NB4 (cell line): ENCODE measurements around the gene SFTPD.

Experiments
- DNase-seq: peaks from one replicate; pipeline ENCODE4 v3.0.0; 2010; ENCODE audit warnings: low read depth
- H3K4me3 ChIP-seq: one replicate; pipeline ENCODE4 v1.5.1; 2011; ENCODE audit warnings: mild to moderate bottlenecking, low read depth, low read length, moderate library complexity
- MYC ChIP-seq: IDR thresholded peaks from 2 replicates; pipeline ENCODE4 v1.6.1; 2011; ENCODE audit warnings: low read depth, low read length
- POLR2A ChIP-seq: IDR thresholded peaks from 2 replicates; pipeline ENCODE4 v1.6.1; 2011; ENCODE audit warnings: mild to moderate bottlenecking; ENCODE audit not compliant: insufficient read length; ENCODE audit errors: extremely low read depth
- TF ChIP-seq, protein P1 (sequence below): IDR thresholded peaks from one replicate; pipeline ENCODE4 v1.5.1; 2012; ENCODE audit warnings: low read depth, low read length
- TF ChIP-seq, protein P2 (sequence below): IDR thresholded peaks from 2 replicates; pipeline ENCODE4 v1.6.1; 2011; ENCODE audit warnings: low read depth, low read length

The SFTPD gene

DNA sequence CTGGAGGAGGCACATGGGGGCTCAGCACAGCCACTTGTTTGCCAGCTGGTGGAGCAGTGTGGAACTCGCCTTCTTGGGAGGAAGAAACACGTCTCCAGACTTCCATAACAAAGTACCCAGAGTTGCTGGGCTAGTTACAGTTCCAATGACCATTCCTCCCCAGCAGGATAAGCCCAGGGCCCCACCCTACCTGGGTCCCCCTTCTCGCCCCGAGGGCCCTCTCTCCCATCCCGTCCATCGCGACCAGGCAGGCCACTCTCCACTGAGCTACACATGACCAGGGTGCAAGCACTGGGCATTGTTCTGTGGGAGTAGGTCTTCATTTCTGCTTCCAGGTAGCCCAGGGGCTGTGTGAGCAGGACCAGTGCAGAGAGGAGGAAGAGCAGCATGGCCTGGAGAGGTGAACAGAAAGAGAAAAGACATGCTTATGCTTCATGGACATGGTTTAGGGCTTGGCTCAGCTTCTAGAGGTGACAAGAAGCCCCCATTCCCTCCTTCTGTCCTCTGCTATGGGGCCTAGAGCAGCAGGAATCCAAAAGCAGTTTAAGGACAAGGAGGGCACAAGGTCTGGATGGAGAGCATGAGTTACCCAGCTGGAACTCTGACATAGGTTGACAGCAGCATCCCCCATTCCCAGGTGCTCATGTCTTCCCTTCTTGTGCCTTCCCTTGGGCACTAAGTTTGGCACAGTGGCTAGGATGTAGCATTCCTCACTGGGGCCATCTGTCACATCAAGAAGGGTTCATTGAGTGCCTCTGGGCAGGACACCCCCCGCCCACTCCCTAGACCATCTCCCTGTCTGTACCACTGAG lies 2.4 kb downstream of the SFTPD start:
- no peak overlapping the region for H3K4me3 ChIP-seq
- no peak for TF ChIP-seq MYC
- TF ChIP-seq, protein P1, sequence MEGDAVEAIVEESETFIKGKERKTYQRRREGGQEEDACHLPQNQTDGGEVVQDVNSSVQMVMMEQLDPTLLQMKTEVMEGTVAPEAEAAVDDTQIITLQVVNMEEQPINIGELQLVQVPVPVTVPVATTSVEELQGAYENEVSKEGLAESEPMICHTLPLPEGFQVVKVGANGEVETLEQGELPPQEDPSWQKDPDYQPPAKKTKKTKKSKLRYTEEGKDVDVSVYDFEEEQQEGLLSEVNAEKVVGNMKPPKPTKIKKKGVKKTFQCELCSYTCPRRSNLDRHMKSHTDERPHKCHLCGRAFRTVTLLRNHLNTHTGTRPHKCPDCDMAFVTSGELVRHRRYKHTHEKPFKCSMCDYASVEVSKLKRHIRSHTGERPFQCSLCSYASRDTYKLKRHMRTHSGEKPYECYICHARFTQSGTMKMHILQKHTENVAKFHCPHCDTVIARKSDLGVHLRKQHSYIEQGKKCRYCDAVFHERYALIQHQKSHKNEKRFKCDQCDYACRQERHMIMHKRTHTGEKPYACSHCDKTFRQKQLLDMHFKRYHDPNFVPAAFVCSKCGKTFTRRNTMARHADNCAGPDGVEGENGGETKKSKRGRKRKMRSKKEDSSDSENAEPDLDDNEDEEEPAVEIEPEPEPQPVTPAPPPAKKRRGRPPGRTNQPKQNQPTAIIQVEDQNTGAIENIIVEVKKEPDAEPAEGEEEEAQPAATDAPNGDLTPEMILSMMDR: no peak
- TF ChIP-seq POLR2A: no peak
- TF ChIP-seq, protein P2, sequence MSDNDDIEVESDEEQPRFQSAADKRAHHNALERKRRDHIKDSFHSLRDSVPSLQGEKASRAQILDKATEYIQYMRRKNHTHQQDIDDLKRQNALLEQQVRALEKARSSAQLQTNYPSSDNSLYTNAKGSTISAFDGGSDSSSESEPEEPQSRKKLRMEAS: no peak
- no peak for DNase-seq

DNA sequence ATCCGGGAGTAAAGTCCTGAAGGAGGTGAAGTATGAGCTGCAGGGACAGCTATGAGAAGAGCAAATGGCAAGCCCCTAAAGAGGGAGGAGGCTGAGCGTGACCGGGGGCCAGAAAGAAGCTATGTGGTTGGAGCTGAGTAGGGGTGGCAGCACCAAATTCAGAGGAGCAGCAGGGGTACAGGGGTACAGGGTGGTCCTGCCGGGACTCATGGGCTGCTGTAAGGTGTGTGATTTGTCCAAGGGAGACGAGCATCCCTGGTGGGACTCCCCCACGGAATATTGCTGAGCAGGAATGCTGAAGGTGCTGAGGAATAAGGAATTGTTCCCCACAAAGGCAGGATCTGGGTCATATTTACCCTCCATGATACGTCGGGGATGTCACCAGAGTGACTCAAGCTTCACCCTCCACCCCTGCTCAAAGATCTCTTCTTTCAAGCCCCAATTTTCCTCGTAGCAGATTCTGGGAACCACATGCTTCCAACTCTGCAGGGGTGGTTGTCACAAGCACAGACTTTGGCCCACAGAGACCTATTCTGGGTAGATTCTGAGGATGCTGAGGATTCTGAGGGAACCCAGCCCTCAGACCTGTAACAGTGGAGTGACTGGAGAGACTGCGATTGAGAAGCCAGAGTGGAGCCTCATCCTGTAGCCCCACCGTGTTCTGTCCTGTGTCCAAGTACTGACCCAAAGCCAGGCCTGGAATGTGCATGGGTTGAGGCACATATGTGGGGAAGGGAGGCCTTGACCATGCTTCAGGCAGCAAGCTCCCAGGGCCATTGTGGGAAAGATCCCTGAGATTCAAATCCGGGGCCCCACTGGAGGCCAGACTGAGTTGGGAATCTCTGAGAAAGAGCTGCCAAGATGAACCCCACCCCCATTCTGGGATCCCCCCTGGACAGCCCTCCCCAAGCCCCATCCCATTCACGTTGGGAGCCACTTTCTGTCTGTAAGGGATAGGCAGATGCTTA lies 4.2 kb downstream of the SFTPD start:
- no peak for DNase-seq
- TF ChIP-seq, protein P1: no peak
- TF ChIP-seq, protein P2: no peak
- TF ChIP-seq POLR2A (no peak), MYC (no peak)
- H3K4me3 ChIP-seq: no peak overlapping the region

DNA sequence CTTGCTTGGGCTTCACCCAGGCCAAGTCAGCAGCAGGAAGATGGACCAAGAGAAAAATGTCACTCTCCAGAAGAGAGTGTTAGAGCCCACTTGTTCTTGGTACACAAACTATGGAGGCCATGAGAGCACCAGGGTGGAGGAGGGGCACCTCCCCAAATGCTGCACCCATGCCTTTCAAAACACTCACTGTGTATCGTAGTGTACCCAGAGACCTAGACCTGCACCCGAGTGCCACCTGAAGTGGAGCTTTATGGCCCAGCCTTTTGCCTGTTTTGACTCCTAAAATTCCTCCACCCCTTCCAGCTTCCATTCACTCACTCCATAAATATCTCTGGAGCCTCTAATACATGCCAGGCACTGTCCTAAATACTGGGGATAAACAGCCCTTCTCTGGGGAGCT lies 5.0 kb downstream of the SFTPD start:
- no peak for DNase-seq
- TF ChIP-seq, protein P2: no peak
- TF ChIP-seq, protein P1: no peak
- TF ChIP-seq POLR2A (no peak), MYC (no peak)
- H3K4me3 ChIP-seq: no peak overlapping the region

DNA sequence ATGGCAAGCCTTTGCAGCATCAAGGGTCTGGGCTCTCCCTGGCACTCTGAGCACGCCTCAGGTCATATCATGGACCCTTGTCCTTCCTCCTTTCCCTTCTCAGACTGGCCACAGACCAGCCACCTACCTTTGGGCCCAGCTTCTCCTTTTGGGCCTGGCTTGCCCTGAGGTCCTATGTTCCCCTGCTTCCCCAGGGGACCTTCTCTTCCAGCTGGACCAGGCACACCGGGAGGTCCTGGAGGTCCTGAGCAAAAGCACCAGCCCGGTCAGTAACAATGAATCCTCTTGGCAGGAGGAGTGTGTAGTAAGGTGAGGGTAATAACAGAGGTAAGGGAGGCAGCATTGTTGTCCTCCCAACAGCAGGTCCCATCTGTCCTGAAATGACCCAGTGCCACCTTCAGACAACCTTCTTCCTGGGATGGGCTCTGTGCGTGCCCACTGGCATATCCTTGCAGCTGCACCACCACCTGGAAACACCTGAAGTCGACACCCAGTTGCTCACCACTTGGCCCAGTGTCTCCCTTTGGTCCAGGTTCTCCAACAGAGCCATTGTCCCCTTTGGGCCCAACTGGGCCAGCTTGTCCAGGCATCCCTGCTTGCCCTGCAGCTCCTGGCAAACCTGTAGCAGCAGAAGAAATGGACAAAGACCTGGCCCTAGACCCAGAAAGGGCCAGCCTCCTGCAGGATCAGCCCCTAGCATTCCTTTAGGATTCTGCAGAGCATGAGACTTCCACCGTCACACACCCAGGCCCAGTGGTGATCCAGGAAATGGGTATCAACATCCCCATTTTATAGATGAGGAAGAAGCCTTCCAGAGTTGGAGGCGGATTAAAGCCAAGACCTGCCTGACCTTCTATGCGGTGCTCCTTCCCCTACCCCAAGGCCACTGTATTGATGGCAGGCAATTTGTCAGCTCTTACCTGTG lies 6.4 kb downstream of the SFTPD start:
- H3K4me3 ChIP-seq: no peak overlapping the region
- DNase-seq: no peak
- TF ChIP-seq, protein P1: no peak
- TF ChIP-seq POLR2A (no peak), MYC (no peak)
- TF ChIP-seq, protein P2: no peak
